Limb (tissue), 2 donors: Measurements from ENCODE around the gene TERT.

Experiments
- DNase-seq, 2 donors: peaks; one replicate each; pipeline ENCODE4 v3.0.0-alpha.2; 2016; ENCODE audit errors: extremely low spot score in 2 of 2

TERT gene

GRCh38 chr5:1221721-1222120 is 73.1 kb downstream of the TERT start:
- no peak for DNase-seq

GRCh38 chr5:1220831-1221230 is 74.0 kb downstream of the TERT start:
- no peak for DNase-seq

- no peak for DNase-seq
Observed at GRCh38 chr5:1220351-1220750, 74.5 kb downstream of the TERT start.

DNA sequence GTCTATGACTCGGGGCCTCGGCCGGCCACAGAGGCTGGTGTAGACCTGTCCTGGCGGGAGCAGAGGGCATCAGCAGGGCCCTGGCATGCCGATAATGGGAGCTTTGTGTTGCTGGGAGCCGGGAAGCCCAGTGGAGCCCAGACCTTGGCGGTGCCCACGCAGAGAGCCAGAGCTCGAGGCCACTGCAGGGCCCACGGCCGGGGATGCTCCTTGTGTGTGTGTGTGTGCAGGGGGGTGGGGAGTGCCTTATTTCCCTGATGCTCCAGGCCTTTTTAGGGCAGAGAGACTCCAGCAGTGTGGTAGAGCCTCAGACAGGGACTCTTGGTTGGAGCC is 75.1 kb downstream of the TERT start:
- no peak for DNase-seq

DNA sequence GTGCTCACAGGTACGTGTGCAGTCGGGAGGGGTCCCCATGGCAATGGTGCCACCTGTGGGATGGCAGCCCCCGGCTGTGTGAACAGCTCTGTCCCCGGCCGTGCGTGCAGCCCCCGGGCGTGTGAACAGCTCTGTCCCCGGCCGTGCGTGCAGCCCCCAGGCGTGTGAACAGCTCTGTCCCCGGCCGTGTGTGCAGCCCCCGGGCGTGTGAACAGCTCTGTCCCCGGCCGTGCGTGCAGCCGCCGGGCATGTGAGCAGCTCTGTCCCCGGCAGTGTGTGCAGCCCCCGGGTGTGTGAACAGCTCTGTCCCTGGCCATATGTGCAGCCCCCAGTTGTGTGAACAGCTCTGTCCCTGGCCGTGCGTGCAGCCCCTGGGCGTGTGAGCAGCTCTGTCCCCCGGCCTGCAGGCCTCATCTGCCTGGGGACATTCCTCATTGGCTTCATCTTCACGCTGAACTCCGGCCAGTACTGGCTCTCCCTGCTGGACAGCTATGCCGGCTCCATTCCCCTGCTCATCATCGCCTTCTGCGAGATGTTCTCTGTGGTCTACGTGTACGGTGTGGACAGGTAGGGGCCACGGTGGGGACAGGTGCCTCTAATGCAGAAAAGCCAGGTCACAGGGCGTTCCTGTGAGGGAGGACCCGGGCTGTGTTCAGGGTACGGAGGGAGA is 75.6 kb downstream of the TERT start:
- DNase-seq, result no peak

- DNase-seq, result no peak
Observed at GRCh38 chr5:1218351-1219080, 76.4 kb downstream of the TERT start.

DNA sequence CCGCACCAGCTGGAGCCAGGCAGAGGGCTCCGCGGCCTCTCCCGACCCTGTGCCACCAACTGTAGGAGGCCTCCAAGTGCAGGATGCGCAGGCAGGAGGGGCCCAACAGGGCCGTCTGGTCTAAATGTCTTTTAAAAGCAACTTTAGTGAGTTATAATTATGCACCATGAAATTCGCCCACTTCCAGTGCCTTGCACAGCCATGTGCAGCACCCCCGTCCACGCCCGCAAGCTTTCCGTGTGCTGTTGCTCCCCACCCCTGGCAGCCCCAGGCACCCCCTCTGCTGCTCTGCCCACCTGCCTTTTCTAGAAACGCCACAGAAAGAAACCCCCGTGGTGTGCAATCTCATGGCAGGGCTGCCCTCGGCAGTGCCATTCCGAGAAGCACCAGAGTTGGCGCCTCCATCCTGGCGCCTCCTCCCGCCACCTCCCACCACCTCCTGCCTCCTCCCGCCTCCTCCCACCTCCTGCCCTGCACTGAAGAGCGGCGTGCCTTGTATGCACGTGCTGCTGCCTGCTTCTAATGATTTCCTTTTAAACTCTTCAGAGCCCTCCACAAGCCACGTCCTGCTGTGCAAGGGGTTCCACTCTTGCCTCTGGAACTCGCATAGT is 77.2 kb downstream of the TERT start:
- DNase-seq, result no peak

GRCh38 chr5:1216918-1217295 is 78.0 kb downstream of the TERT start:
- no peak for DNase-seq

GRCh38 chr5:1216211-1216917 is 78.5 kb downstream of the TERT start:
- no peak for DNase-seq

DNA sequence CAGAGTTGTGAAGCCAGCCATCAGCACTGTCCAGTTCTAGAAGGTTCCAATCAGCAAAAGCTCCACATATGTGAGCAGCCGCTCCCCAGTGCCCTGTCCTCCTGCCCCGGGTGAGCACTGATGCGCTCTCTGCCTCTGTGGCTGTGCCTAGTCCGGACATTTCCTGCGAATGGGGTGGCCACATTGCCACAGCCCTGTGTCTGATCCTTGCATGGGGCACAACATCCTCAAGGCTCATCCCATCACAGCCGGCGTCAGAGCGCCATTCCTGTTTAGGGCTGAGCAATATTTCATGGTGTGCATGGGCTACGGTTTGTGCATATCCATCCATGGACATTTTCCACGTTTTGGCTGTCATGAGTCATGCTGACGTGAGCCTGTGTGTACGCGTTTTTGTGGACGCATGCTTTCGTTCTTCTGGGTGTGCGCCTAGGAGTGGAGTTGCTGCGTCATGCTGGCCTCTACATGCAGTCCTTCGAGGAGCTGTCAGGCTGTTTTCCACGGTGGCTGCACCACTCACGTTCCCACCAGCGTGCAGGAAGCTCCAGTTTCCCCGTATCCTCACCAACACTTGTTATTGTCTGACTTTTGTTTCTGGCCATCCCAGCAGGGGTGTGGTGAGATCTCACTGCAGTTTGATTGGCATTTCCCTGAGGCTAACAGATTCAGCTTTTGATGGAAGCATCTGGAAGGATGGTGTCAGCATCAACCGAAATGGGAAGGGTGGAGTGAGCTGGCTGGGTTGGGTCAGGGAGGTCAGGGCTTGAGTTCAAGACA is 79.4 kb downstream of the TERT start:
- DNase-seq, result no peak

- no peak for DNase-seq
Observed at GRCh38 chr5:1214936-1215220, 80.0 kb downstream of the TERT start.

DNA sequence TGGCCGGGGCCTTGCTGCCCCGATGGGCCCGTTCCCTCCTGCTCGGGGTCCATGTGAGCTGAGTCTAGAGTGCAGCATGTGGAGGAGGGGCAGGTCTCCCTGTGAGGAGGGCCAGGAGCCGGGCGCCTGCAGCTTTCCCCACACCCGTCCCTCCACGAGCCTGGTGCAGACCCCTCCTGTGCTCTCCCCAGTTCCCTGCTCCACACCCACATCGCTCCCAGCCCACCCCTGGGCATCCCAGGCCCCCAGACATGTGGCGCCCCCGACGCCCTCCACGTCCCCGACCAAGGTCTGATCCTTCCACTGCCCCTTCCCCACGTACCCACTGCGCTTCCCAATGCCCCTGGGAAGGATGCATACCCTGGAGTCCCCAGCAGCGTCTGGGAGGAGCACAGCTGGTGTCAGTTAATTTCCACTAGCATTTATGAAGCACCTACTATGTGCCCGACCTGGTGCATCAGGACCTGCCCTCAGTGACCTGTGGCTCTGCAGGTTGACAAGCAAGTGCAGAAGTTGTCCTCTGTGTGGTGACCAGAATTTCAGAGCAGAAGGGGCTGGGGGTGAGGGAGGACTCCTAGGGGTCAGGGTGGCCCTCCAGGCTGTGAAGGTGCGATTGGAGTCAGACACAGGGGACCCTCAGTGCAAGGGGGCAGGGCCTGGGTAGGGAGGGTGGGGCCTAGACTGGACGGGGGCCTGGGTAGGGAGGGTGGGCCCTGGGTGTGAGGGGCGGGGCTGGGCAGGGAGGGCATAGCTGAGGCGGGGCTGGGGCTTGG is 80.5 kb downstream of the TERT start:
- DNase-seq, result no peak

DNA sequence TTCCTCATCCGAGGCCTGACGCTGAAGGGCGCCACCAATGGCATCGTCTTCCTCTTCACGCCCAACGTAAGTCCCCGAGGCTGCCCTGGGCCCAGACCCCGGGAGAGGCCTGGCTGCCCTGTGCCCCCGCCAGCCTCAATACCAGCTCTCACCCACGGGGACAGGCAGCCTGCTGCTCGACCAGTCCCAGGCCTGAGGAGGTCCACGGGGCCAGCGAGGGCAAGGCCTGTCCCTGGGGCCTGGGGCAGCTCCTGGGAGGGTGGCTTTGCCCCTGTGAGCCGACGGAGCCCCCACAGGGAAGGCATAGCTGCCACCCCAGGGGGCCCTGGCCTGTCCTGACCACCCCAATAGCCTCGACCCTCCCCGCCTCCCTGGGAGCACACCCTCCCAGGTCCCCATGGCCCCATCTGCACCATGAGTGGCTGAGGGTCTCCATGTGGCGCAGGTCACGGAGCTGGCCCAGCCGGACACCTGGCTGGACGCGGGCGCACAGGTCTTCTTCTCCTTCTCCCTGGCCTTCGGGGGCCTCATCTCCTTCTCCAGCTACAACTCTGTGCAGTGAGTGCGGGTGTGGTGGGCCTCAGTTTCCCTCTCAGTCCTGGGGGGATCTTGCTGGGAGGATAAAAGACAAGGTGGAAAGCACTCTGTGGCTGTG is 81.2 kb downstream of the TERT start:
- no peak for DNase-seq

DNA sequence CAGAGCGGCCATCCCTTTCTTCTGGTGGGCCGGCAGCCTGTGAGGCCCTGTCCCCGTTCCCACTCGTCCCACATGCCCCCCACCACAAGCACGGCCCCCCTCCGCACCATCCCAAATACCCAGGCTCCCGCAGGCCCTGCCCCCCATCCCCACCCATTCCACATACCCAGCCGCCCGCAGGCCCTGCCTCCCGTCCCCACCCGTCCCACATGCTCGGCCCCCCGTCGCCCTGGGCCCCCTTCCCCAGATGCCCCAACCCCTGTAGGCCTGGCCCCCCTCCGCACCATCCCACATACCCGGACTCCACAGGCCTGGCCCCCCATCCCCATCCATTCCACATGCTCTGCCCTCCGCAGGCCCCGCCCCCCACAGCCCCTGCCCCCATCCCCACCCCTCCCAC is 82.0 kb downstream of the TERT start:
- DNase-seq, result no peak

- no peak for DNase-seq
Observed at GRCh38 chr5:1212271-1212670, 82.6 kb downstream of the TERT start.

DNA sequence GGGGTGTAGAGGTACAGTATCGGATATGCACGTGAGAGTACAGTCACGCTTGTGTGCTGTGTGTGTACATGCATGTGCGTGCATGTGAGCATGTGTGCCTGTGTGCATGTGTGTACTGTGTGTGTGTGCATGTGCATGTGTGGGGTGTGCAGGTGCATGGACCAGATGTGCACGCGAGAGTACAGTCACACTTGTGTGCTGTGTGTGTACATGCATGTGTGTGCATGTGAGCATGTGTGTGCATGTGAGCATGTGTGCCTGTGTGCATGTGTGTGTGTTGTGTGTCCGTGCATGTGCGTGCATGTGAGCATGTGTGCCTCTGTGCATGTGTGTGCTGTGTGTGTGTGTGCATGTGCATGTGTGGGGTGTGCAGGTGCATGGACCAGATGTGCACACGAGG is 83.2 kb downstream of the TERT start:
- DNase-seq, result no peak

DNA sequence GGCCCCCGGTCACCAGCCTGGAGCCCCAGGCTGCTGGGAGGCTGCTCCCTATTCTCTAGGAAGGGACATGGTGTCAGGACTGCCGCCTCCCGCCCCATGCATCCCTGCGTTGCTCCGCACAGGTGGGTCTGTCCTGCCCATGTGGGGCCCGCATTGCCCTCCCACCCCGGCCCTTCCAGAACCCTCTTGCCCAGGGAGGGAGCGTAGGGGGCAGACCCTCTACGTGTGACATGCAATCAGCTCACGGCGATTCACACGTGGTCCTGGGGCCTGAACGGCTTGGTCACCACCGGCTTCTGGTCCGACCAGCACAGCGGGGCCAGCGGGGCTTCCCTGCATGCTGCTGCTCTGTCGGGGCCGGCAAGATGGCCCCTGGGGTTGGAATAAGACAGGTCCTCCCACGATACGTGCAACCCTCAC is 84.0 kb downstream of the TERT start:
- no peak for DNase-seq

DNA sequence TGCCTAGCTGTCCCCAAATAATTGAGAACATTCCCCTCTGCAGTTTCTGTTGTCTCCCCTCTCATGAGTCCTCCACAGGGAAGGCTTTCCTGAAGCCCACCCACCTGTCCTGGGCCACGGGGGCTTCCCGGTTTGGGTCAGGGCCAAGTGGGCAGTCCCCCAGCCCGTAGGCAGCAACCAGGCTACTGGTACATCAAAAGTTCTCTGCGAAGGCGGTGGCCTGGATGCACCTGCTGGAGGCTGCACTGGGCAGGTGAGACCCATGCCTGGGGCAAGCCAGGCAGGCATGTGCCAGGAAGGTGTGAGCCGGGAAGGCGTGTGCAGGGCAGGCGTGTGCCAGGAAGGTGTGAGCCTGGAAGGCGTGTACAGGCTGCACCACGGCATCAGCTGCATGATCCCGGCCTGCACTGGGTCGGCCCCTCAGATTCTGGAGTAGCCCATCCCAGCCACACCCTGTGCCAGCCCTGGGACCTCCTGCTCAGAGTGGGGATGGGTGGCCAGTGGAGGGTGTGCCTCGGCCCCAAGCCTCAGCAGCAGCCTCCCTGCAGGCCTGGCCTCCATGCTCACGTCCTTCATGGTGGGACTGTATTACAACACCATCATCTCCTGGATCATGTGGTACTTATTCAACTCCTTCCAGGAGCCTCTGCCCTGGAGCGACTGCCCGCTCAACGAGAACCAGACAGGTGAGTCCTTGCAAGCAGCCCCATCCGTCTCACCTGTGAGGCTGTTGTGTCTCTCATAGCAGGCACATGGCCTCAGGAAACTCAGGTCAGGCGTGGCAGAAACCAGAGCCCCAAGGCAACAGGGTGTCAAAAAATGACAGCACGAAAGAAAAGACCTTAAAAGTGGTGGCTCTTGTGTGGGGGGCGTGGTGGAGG is 84.7 kb downstream of the TERT start:
- no peak for DNase-seq

- no peak for DNase-seq
Observed at GRCh38 chr5:1209489-1209852, 85.4 kb downstream of the TERT start.
